CD14-positive monocyte (primary cell): ENCODE measurements around the gene KIF3A. TPM values are rescaled to one million over a fixed set of nuclear protein-coding genes. Genes with fewer than 3 reads are reported as not detected.

Experiments
- DNase-seq, 3 donors: peaks; one replicate each; pipeline ENCODE4 v3.0.0-alpha.2; 2011 to 2022
- H2AFZ ChIP-seq: 2 replicates; pipeline ENCODE4 v1.6.0; 2012; ENCODE audit warnings: mild to moderate bottlenecking, low read depth, low read length, inconsistent platforms; ENCODE audit not compliant: insufficient read depth, poor library complexity, severe bottlenecking
- H3K27ac ChIP-seq, 2 donors: 1 replicate in 1 of 2; 2 replicates in 1 of 2; pipeline ENCODE4 v1.5.1; 2012 to 2013; ENCODE audit warnings: low read length in 2 of 2, control low read depth in 1 of 2, inconsistent platforms in 1 of 2, low read depth in 1 of 2, mild to moderate bottlenecking in 1 of 2
- H3K27me3 ChIP-seq, 2 donors: one replicate each; pipeline versions ENCODE4 v1.6.0 to v1.6.1; 2011 to 2013; ENCODE audit warnings: low read length in 2 of 2; ENCODE audit not compliant: control insufficient read depth in 2 of 2, insufficient read depth in 2 of 2
- H3K36me3 ChIP-seq, 2 donors: replicated peaks in 1 of 2; 1 replicate in 1 of 2; 2 replicates in 1 of 2; pipeline versions ENCODE4 v1.5.1 to v1.6.1; 2012 to 2013; ENCODE audit warnings: low read length in 2 of 2, control low read depth in 1 of 2, inconsistent platforms in 1 of 2, mild to moderate bottlenecking in 1 of 2; ENCODE audit not compliant: insufficient read depth in 2 of 2, control insufficient read depth in 1 of 2
- H3K4me1 ChIP-seq, 2 donors: 1 replicate in 1 of 2; 2 replicates in 1 of 2; pipeline versions ENCODE4 v1.5.1 to v1.6.1; 2012 to 2013; ENCODE audit warnings: low read length in 2 of 2, control low read depth in 1 of 2, inconsistent platforms in 1 of 2, mild to moderate bottlenecking in 1 of 2, moderate library complexity in 1 of 2; ENCODE audit not compliant: insufficient read depth in 2 of 2, control insufficient read depth in 1 of 2
- H3K4me2 ChIP-seq: replicated peaks from 2 replicates; pipeline ENCODE3; 2012; ENCODE audit warnings: low read length, moderate library complexity, mild to moderate bottlenecking; ENCODE audit not compliant: poor library complexity, severe bottlenecking; ENCODE audit errors: extremely low read depth
- H3K4me3 ChIP-seq, 3 experiments: fragments of 200-600 bp in 1 of 3; sonication (generic) in 1 of 3; replicated peaks in 1 of 3; 1 replicate in 2 of 3; 2 replicates in 1 of 3; pipeline ENCODE4 v1.5.1; 2011 to 2013; ENCODE audit warnings: low read length in 3 of 3, mild to moderate bottlenecking in 3 of 3, control low read depth in 2 of 3, low read depth in 2 of 3, inconsistent platforms in 1 of 3, moderate library complexity in 1 of 3
- H3K79me2 ChIP-seq: 2 replicates; pipeline ENCODE4 v1.6.0; 2012; ENCODE audit warnings: mild to moderate bottlenecking, control low read depth, inconsistent platforms, low read length, moderate library complexity; ENCODE audit not compliant: insufficient read depth
- H3K9ac ChIP-seq: 2 replicates; pipeline ENCODE4 v1.6.0; 2017; ENCODE audit warnings: low read length, mild to moderate bottlenecking; ENCODE audit not compliant: insufficient read depth, poor library complexity, severe bottlenecking
- H3K9me3 ChIP-seq, 2 donors: replicated peaks in 1 of 2; 1 replicate in 1 of 2; 2 replicates in 1 of 2; pipeline versions ENCODE4 v1.5.1 to v1.6.1; 2012 to 2013; ENCODE audit warnings: low read length in 2 of 2, control low read depth in 1 of 2; ENCODE audit not compliant: control insufficient read depth in 1 of 2, insufficient read depth in 1 of 2
- H4K20me1 ChIP-seq: 2 replicates; pipeline ENCODE4 v1.6.0; 2012; ENCODE audit warnings: mild to moderate bottlenecking, low read length, control low read depth, moderate library complexity; ENCODE audit not compliant: insufficient read depth
- H3K27ac Mint-ChIP-seq, 7 donors: one replicate each; pipeline ENCODE4 v1.8.0; 2020; ENCODE audit warnings: mild to moderate bottlenecking in 7 of 7, mixed read lengths in 7 of 7, moderate library complexity in 6 of 7, inconsistent platforms in 2 of 7
- H3K27me3 Mint-ChIP-seq, 3 donors: one replicate each; pipeline ENCODE4 v1.8.0; 2021 to 2022; ENCODE audit warnings: low read depth in 3 of 3, mild to moderate bottlenecking in 3 of 3, mixed read lengths in 3 of 3, moderate library complexity in 3 of 3, inconsistent platforms in 1 of 3
- H3K36me3 Mint-ChIP-seq, 2 donors: one replicate each; pipeline ENCODE4 v1.8.0; 2020; ENCODE audit warnings: mixed read lengths in 2 of 2, inconsistent platforms in 1 of 2, mild to moderate bottlenecking in 1 of 2
- H3K4me1 Mint-ChIP-seq: one replicate; pipeline ENCODE4 v1.8.0; 2020; ENCODE audit warnings: mild to moderate bottlenecking, mixed read lengths
- H3K4me3 Mint-ChIP-seq, 2 donors: one replicate each; pipeline ENCODE4 v1.8.0; 2020; ENCODE audit warnings: mild to moderate bottlenecking in 2 of 2, mixed read lengths in 2 of 2, moderate library complexity in 1 of 2
- H3K9me3 Mint-ChIP-seq, 7 donors: one replicate each; pipeline ENCODE4 v1.8.0; 2020 to 2022; ENCODE audit warnings: mixed read lengths in 7 of 7, mild to moderate bottlenecking in 6 of 7, moderate library complexity in 6 of 7, inconsistent platforms in 2 of 7
- WGBS: methylation state at CpG from one replicate; pipeline ENCODE4 v1.1.5; 2013; ENCODE audit warnings: missing lambda C conversion rate; ENCODE audit not compliant: insufficient coverage; 5-methylcytosine and 5-hydroxymethylcytosine counted together
- intact Hi-C, 2 donors: fragments of 100-400 bp; cut with micrococcal nuclease; formaldehyde crosslinking; loops; one replicate each; pipeline versions ENCODE4 v1.15.0 to v1.15.1; 2023
- polyA plus RNA-seq, 3 donors: library from polyadenylated mRNA; depleted of rRNA in 1 of 3; unstranded in 2 of 3; stranded (reverse) in 1 of 3; fragments of 300-500 nt in 2 of 3; fragments of >200 nt in 1 of 3; fragmentation: Illumina TruSeq in 2 of 3; gene quantifications; 1 replicate in 2 of 3; 2 replicates in 1 of 3; pipeline ENCODE4 v1.2.3, GENCODE V29; 2012 to 2021
- TF ChIP-seq, protein P1 (sequence below): fragments of 200-600 bp; IDR thresholded peaks from one replicate; pipeline ENCODE4 v1.8.0; 2022; ENCODE audit warnings: antibody characterized with exemption, mild to moderate bottlenecking

The KIF3A gene
- polyA plus RNA-seq, 3 donors: 0.68 to 1.3 (median 1.2) TPM

GRCh38 chr5:132778856-132779255, 41.5 kb upstream of the KIF3A start:
- H3K4me3 ChIP-seq: no peak overlapping the region
- Mint-ChIP-seq H3K4me1 (peaks cover 28% of the 10 kb centered on the region), H3K4me3 (peak overlapping the region in 1 of 2 donors; percentile 61), H3K27ac (no peak overlapping the region), H3K27me3 (peaks cover 62 to 71% (median 67%) of the 10 kb centered on the region in 3 donors), H3K36me3 (peaks cover 3 to 4% of the 10 kb centered on the region in 2 donors), H3K9me3 (peaks cover 0 to 11% (median 3%) of the 10 kb centered on the region in 7 donors)
- H3K9me3 ChIP-seq: peaks cover 3 to 9% of the 10 kb centered on the region in 2 donors
- H3K27ac ChIP-seq: no peak overlapping the region
- intact Hi-C loops: no loop called here
- no peak for DNase-seq
- no peaks in the 10 kb centered on the region for H4K20me1 ChIP-seq
- no peaks in the 10 kb centered on the region for H3K79me2 ChIP-seq
- no CpG with 5 or more reads among the region's 5 CpGs for WGBS
- no peak overlapping the region for H3K9ac ChIP-seq
- peaks cover 46 to 75% of the 10 kb centered on the region in 2 donors for H3K27me3 ChIP-seq
- TF ChIP-seq, protein P1, sequence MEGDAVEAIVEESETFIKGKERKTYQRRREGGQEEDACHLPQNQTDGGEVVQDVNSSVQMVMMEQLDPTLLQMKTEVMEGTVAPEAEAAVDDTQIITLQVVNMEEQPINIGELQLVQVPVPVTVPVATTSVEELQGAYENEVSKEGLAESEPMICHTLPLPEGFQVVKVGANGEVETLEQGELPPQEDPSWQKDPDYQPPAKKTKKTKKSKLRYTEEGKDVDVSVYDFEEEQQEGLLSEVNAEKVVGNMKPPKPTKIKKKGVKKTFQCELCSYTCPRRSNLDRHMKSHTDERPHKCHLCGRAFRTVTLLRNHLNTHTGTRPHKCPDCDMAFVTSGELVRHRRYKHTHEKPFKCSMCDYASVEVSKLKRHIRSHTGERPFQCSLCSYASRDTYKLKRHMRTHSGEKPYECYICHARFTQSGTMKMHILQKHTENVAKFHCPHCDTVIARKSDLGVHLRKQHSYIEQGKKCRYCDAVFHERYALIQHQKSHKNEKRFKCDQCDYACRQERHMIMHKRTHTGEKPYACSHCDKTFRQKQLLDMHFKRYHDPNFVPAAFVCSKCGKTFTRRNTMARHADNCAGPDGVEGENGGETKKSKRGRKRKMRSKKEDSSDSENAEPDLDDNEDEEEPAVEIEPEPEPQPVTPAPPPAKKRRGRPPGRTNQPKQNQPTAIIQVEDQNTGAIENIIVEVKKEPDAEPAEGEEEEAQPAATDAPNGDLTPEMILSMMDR: no peak
- no peak overlapping the region for H3K4me2 ChIP-seq
- H3K4me1 ChIP-seq: peaks cover 24 to 30% of the 10 kb centered on the region in 2 donors
- no peak overlapping the region for H2AFZ ChIP-seq
- H3K36me3 ChIP-seq: no peaks in the 10 kb centered on the region

GRCh38 chr5:132778129-132778528, 40.8 kb upstream of the KIF3A start:
- TF ChIP-seq, protein P1: no peak
- H3K9ac ChIP-seq: no peak overlapping the region
- intact Hi-C loops: no loop called here
- peaks cover 65 to 77% (median 69%) of the 10 kb centered on the region in 3 donors for H3K27me3 Mint-ChIP-seq
- no peaks in the 10 kb centered on the region for H4K20me1 ChIP-seq
- peaks cover 24 to 30% of the 10 kb centered on the region in 2 donors for H3K4me1 ChIP-seq
- H3K4me3 ChIP-seq: peak overlapping the region in 1 of 3 experiments; percentile 76
- no peak overlapping the region for H3K27ac Mint-ChIP-seq
- H3K27ac ChIP-seq: no peak overlapping the region
- no peaks in the 10 kb centered on the region for H3K79me2 ChIP-seq
- H3K36me3 Mint-ChIP-seq: peaks cover 3 to 4% of the 10 kb centered on the region in 2 donors
- peaks cover 28% of the 10 kb centered on the region for H3K4me1 Mint-ChIP-seq
- H3K27me3 ChIP-seq: peaks cover 46 to 73% of the 10 kb centered on the region in 2 donors
- peaks cover 3 to 9% of the 10 kb centered on the region in 2 donors for H3K9me3 ChIP-seq
- no peak overlapping the region for H2AFZ ChIP-seq
- peaks cover 0 to 11% (median 3%) of the 10 kb centered on the region in 7 donors for H3K9me3 Mint-ChIP-seq
- 76% methylated on average over 3 of the region's 4 CpGs for WGBS
- peak overlapping the region; percentile 80 for H3K4me2 ChIP-seq
- H3K36me3 ChIP-seq: no peaks in the 10 kb centered on the region
- peak overlapping the region; percentile 55 to 86 for H3K4me3 Mint-ChIP-seq
- no peak for DNase-seq
